ENCODE measurements around the gene PROCA1. TPM values are rescaled to one million over a fixed set of nuclear protein-coding genes. Genes with fewer than 3 reads are reported as not detected.

PROCA1 gene
- polyA plus RNA-seq (2011; rRNA removed), result 0.71 and 0.99 TPM in 2 replicates
- 0.57 and 2.7 TPM in 2 replicates for polyA minus RNA-seq (2011; rRNA and poly(A)+ RNA removed)

- ChIA-PET POLR2A (interaction anchor here (0.6 to 2.4 kb wide), 2 partner anchors 8 to 10 kb away, joined by 4 to 40 read pairs; partner anchors contain the start of gene RPL23A), CTCF (interaction anchor here (1.0 to 3.7 kb wide), 4 partner anchors 8 to 15 kb away, joined by 3 to 17 read pairs (median 4); partner anchors contain the start of genes RPL23A and TLCD1)
- peaks cover 19% of the 10 kb centered on the region for H3K36me3 ChIP-seq (ENCODE audit: control insufficient read depth, insufficient read depth, low read length)
- H3K27me3 ChIP-seq (ENCODE audit: control insufficient read depth, insufficient read depth, low read length), result no peaks in the 10 kb centered on the region
- no peak for TF ChIP-seq CTCF (IDR thresholded peaks at IDR 0.05; ENCODE audit: insufficient read depth, low read depth, low read length)
- no peak for DNase-seq (ENCODE audit: low read depth)
- peak within 1 kb of the TSS; percentile 56 for H3K4me3 ChIP-seq (ENCODE audit: low read depth, low read length)
These were observed at the start of gene PROCA1 for GRCh38 chr17:28711723-28712031. TSS of gene PROCA1 (minus strand) at chr17:28711888. CDS start at chr17:28711660, 228 bp downstream.

GRCh38 chr17:28760601-28761562 is 49.2 kb upstream of the PROCA1 start:
- no peak for DNase-seq (ENCODE audit: low read depth)
- TF ChIP-seq CTCF (IDR thresholded peaks at IDR 0.05; ENCODE audit: insufficient read depth, low read depth, low read length), result no peak
- Histone ChIP-seq H3K27me3 (ENCODE audit: control insufficient read depth, insufficient read depth, low read length) (no peaks in the 10 kb centered on the region), H3K36me3 (ENCODE audit: control insufficient read depth, insufficient read depth, low read length) (peaks cover 16% of the 10 kb centered on the region), H3K4me3 (ENCODE audit: low read depth, low read length) (no peak overlapping the region)
- ChIA-PET POLR2A (no interaction called here), CTCF (interaction anchor here (0.6 to 7.1 kb wide), 11 partner anchors 11 to 205 kb away, joined by 3 to 95 read pairs (median 4); partner anchors contain the start of genes ERAL1, FAM222B, NEK8 and TLCD1)

- ChIA-PET CTCF (interaction anchor here (1.0 to 7.1 kb wide), 3 partner anchors 10 to 68 kb away, joined by 4 to 95 read pairs (median 63); partner anchors contain the start of genes NEK8 and TLCD1), POLR2A (no interaction called here)
- no peaks in the 10 kb centered on the region for H3K27me3 ChIP-seq (ENCODE audit: control insufficient read depth, insufficient read depth, low read length)
- peaks cover 14% of the 10 kb centered on the region for H3K36me3 ChIP-seq (ENCODE audit: control insufficient read depth, insufficient read depth, low read length)
- TF ChIP-seq CTCF (IDR thresholded peaks at IDR 0.05; ENCODE audit: insufficient read depth, low read depth, low read length), result no peak
- no peak overlapping the region for H3K4me3 ChIP-seq (ENCODE audit: low read depth, low read length)
- DNase-seq (ENCODE audit: low read depth), result no peak
These were observed 47.7 kb upstream of the PROCA1 start for GRCh38 chr17:28759256-28759865.

- POLR2A ChIA-PET, result no interaction called here
- CTCF ChIA-PET, result interaction anchor here (0.9 to 1.2 kb wide), 2 partner anchors 32 to 195 kb away, joined by 3 to 5 read pairs; partner anchors contain the start of gene TLCD1
- no peak for TF ChIP-seq CTCF (IDR thresholded peaks at IDR 0.05; ENCODE audit: insufficient read depth, low read depth, low read length)
- DNase-seq (ENCODE audit: low read depth), result no peak
- Histone ChIP-seq H3K4me3 (ENCODE audit: low read depth, low read length) (no peak overlapping the region), H3K27me3 (ENCODE audit: control insufficient read depth, insufficient read depth, low read length) (no peaks in the 10 kb centered on the region), H3K36me3 (ENCODE audit: control insufficient read depth, insufficient read depth, low read length) (peaks cover 14% of the 10 kb centered on the region)
These were observed 46.9 kb upstream of the PROCA1 start for GRCh38 chr17:28758411-28759121.

Measured in BJ (cell line).